Muscle of leg (tissue), 11 donors: ENCODE data around the gene ZC3HAV1. TPM values are rescaled to one million over a fixed set of nuclear protein-coding genes. Genes with fewer than 3 reads are reported as not detected.

Experiments used
- DNase-seq: peaks from one replicate; pipeline ENCODE4 v3.0.0; 2013
- H3K27ac ChIP-seq: one replicate; pipeline ENCODE4 v1.5.1; 2013; ENCODE audit warnings: mild to moderate bottlenecking, low read length, control low read depth
- H3K27me3 ChIP-seq: one replicate; pipeline ENCODE4 v1.6.1; 2013; ENCODE audit warnings: low read length; ENCODE audit not compliant: control insufficient read depth, insufficient read depth
- H3K36me3 ChIP-seq: one replicate; pipeline ENCODE4 v1.6.1; 2013; ENCODE audit warnings: low read length; ENCODE audit not compliant: control insufficient read depth, insufficient read depth
- H3K4me1 ChIP-seq: one replicate; pipeline ENCODE4 v1.6.1; 2013; ENCODE audit warnings: low read length; ENCODE audit not compliant: control insufficient read depth, insufficient read depth
- H3K4me3 ChIP-seq: one replicate; pipeline ENCODE4 v1.5.1; 2013; ENCODE audit warnings: low read length, control low read depth
- H3K9me3 ChIP-seq: replicated peaks from 2 replicates; pipeline ENCODE4 v1.6.1; 2013; ENCODE audit warnings: low read depth, low read length; ENCODE audit not compliant: control insufficient read depth
- WGBS: methylation state at CpG from one replicate; pipeline ENCODE4 v1.1.5; 2013; ENCODE audit warnings: missing lambda C conversion rate; ENCODE audit not compliant: insufficient coverage; 5-methylcytosine and 5-hydroxymethylcytosine counted together
- polyA plus RNA-seq, 8 donors: library from polyadenylated mRNA; unstranded; fragments of 120-200 nt; gene quantifications; one replicate each; pipeline versions ENCODE4 v1.2.1 to v1.2.3, GENCODE V29; 2013; ENCODE audit warnings: inconsistent platforms in 1 of 8, low replicate concordance in 1 of 8; ENCODE audit not compliant: insufficient read length in 8 of 8, insufficient read depth in 1 of 8
- total RNA-seq: library from RNA; stranded (reverse); fragments of 120-200 nt; gene quantifications from one replicate; pipeline ENCODE4 v1.2.4, GENCODE V29; 2013

The ZC3HAV1 gene
- total and polyA plus RNA-seq, 9 donors, result 8.0 to 15.4 (median 10.4) TPM

- no peak for DNase-seq
- H3K36me3 ChIP-seq, result peaks cover 74% of the 10 kb centered on the region
- peaks cover 2% of the 10 kb centered on the region for H3K4me1 ChIP-seq
- H3K4me3 ChIP-seq, result no peak overlapping the region
- no peaks in the 10 kb centered on the region for H3K9me3 ChIP-seq
- 93% methylated on average over 5 of the region's 11 CpGs for WGBS
- no peak overlapping the region for H3K27ac ChIP-seq
- H3K27me3 ChIP-seq, result no peaks in the 10 kb centered on the region
These were observed 33.4 kb downstream of the ZC3HAV1 start for GRCh38 chr7:139075871-139076686.

GRCh38 chr7:139075031-139075652 lies 34.4 kb downstream of the ZC3HAV1 start:
- H3K4me3 ChIP-seq, result no peak overlapping the region
- DNase-seq, result peak; percentile 88
- no peaks in the 10 kb centered on the region for H3K9me3 ChIP-seq
- no peaks in the 10 kb centered on the region for H3K27me3 ChIP-seq
- peaks cover 2% of the 10 kb centered on the region for H3K4me1 ChIP-seq
- peaks cover 68% of the 10 kb centered on the region for H3K36me3 ChIP-seq
- no peak overlapping the region for H3K27ac ChIP-seq
- WGBS, result 33% methylated on average over 3 of the region's 9 CpGs

GRCh38 chr7:139072796-139073195 lies 36.7 kb downstream of the ZC3HAV1 start:
- DNase-seq, result peak; percentile 12
- Histone ChIP-seq H3K4me1 (peaks cover 2% of the 10 kb centered on the region), H3K9me3 (no peaks in the 10 kb centered on the region), H3K27ac (no peak overlapping the region), H3K36me3 (peaks cover 66% of the 10 kb centered on the region), H3K4me3 (no peak overlapping the region), H3K27me3 (no peaks in the 10 kb centered on the region)
- WGBS, result 93% methylated on average over 3 of the region's 8 CpGs

- no peak overlapping the region for H3K27ac ChIP-seq
- 93% methylated on average over 1 of the region's 3 CpGs for WGBS
- no peaks in the 10 kb centered on the region for H3K27me3 ChIP-seq
- DNase-seq, result no peak
- H3K9me3 ChIP-seq, result no peaks in the 10 kb centered on the region
- peaks cover 64% of the 10 kb centered on the region for H3K36me3 ChIP-seq
- H3K4me3 ChIP-seq, result no peak overlapping the region
- H3K4me1 ChIP-seq, result peaks cover 2% of the 10 kb centered on the region
These were observed 37.8 kb downstream of the ZC3HAV1 start for GRCh38 chr7:139071680-139072079.

- Histone ChIP-seq H3K4me3 (no peak overlapping the region), H3K27me3 (no peaks in the 10 kb centered on the region), H3K4me1 (no peaks in the 10 kb centered on the region), H3K36me3 (peaks cover 75% of the 10 kb centered on the region), H3K9me3 (no peaks in the 10 kb centered on the region), H3K27ac (no peak overlapping the region)
- 95% methylated on average over 6 of the region's 9 CpGs for WGBS
- no peak for DNase-seq
These were observed 40.7 kb downstream of the ZC3HAV1 start for GRCh38 chr7:139068544-139069399.

- Histone ChIP-seq H3K27me3 (no peaks in the 10 kb centered on the region), H3K4me1 (no peaks in the 10 kb centered on the region), H3K9me3 (no peaks in the 10 kb centered on the region), H3K4me3 (no peak overlapping the region), H3K36me3 (peaks cover 67% of the 10 kb centered on the region), H3K27ac (no peak overlapping the region)
- DNase-seq, result no peak
- WGBS, result 77% methylated on average over 7 of the region's 9 CpGs
These were observed 43.2 kb downstream of the ZC3HAV1 start for GRCh38 chr7:139066315-139066714.

GRCh38 chr7:139065323-139065722 lies 44.2 kb downstream of the ZC3HAV1 start:
- 100% methylated on average over 2 of the region's 11 CpGs for WGBS
- Histone ChIP-seq H3K9me3 (no peaks in the 10 kb centered on the region), H3K27me3 (no peaks in the 10 kb centered on the region), H3K4me3 (no peak overlapping the region), H3K27ac (no peak overlapping the region), H3K36me3 (peaks cover 72% of the 10 kb centered on the region), H3K4me1 (no peaks in the 10 kb centered on the region)
- DNase-seq, result no peak

- WGBS, result no CpG with 5 or more reads among the region's 5 CpGs
- DNase-seq, result no peak
- H3K27ac ChIP-seq, result peak overlapping the region; percentile 49
These were observed 48.1 kb downstream of the ZC3HAV1 start for GRCh38 chr7:139061416-139061815.

GRCh38 chr7:139060695-139061237 lies 48.8 kb downstream of the ZC3HAV1 start:
- Histone ChIP-seq H3K4me3 (no peak overlapping the region), H3K9me3 (no peaks in the 10 kb centered on the region), H3K4me1 (peaks cover 6% of the 10 kb centered on the region), H3K27me3 (no peaks in the 10 kb centered on the region), H3K27ac (peak overlapping the region; percentile 49), H3K36me3 (peaks cover 41% of the 10 kb centered on the region)
- 37% methylated on average over 2 of the region's 5 CpGs for WGBS
- DNase-seq, result peak; percentile 36

More at GRCh38 chr7:139061416-139061815, 48.1 kb downstream of the ZC3HAV1 start:
- no peaks in the 10 kb centered on the region for H3K27me3 ChIP-seq
- peaks cover 6% of the 10 kb centered on the region for H3K4me1 ChIP-seq
- no peak overlapping the region for H3K4me3 ChIP-seq
- H3K9me3 ChIP-seq, result no peaks in the 10 kb centered on the region
- peaks cover 45% of the 10 kb centered on the region for H3K36me3 ChIP-seq
